Ovary (tissue), 9 donors: ENCODE results near the gene DOCK1. TPM values are rescaled to one million over a fixed set of nuclear protein-coding genes. Genes with fewer than 3 reads are reported as not detected.

ENCODE experiments used
- DNase-seq, 5 donors: peaks; one replicate each; pipeline ENCODE4 v3.0.0-alpha.2; 2019 to 2020
- H3K27ac ChIP-seq, 2 donors: fragments of 200-600 bp; one replicate each; pipeline versions ENCODE4 v1.5.1 to v1.8.0; 2019 to 2022
- H3K27me3 ChIP-seq: fragments of 200-600 bp; one replicate; pipeline ENCODE4 v1.8.0; 2022
- H3K36me3 ChIP-seq: fragments of 200-600 bp; sonication (generic); one replicate; pipeline ENCODE4 v1.5.1; 2019
- H3K4me1 ChIP-seq: one replicate; pipeline ENCODE4 v1.8.1; 2013; ENCODE audit warnings: mild to moderate bottlenecking, moderate library complexity; ENCODE audit not compliant: insufficient read depth
- H3K4me3 ChIP-seq: fragments of 200-600 bp; sonication (generic); one replicate; pipeline ENCODE4 v1.5.1; 2017
- H3K9me3 ChIP-seq, 2 donors: fragments of 200-600 bp in 1 of 2; sonication (generic) in 1 of 2; one replicate each; pipeline versions ENCODE4 v1.5.1 to v1.8.1; 2013 to 2019; ENCODE audit warnings: mild to moderate bottlenecking in 1 of 2, moderate library complexity in 1 of 2
- EP300 ChIP-seq: sonication (generic); formaldehyde crosslinking; IDR thresholded peaks from one replicate; pipeline ENCODE4 v1.6.1; 2017; ENCODE audit warnings: antibody characterized with exemption
- POLR2A ChIP-seq: fragments of 450-650 bp; IDR thresholded peaks from one replicate; pipeline ENCODE4 v1.6.1; 2017; ENCODE audit warnings: antibody characterized with exemption, mild to moderate bottlenecking, moderate library complexity
- WGBS, 3 donors: extraction: QIAGEN DNeasy Blood & Tissue Kit in 1 of 3; methylation state at CpG; one replicate each; pipeline versions ENCODE4 v1.1.5 to v1.1.7; 2013 to 2017; 5-methylcytosine and 5-hydroxymethylcytosine counted together
- intact Hi-C, 4 donors: fragments of 100-400 bp; cut with DNase I; formaldehyde crosslinking; loops; one replicate each; pipeline versions ENCODE4 v1.11.0 to v1.15.1; 2022 to 2023
- polyA plus RNA-seq, 2 donors: library from polyadenylated mRNA; stranded (reverse); fragments of 200-250 nt in 1 of 2; fragments of 350-450 nt in 1 of 2; fragmentation: Illumina TruSeq in 1 of 2; extraction: RNeasy Lipid Tissue Mini Kit (QIAGEN cat#74804) in 1 of 2; gene quantifications; one replicate each; pipeline ENCODE4 v1.2.3, GENCODE V29; 2013 to 2014
- total RNA-seq, 7 donors: library from RNA; depleted of rRNA in 2 of 7; stranded (reverse); fragments of >200 nt in 2 of 7; fragmentation: NEBNext Ultra II Directional in 3 of 7; extraction: Animal tissue kit (Norgen Biotek cat#: 25700) in 3 of 7; gene quantifications; one replicate each; pipeline versions ENCODE4 v1.1.0 to v1.2.4, GENCODE V29; 2016 to 2023
- TF ChIP-seq, protein P1 (sequence below), 3 donors: fragments of 450-650 bp in 2 of 3; fragments of 200-600 bp in 1 of 3; IDR thresholded peaks; one replicate each; pipeline versions ENCODE4 v1.5.1 to v1.8.0; 2016 to 2022; ENCODE audit warnings: antibody characterized with exemption in 3 of 3, mild to moderate bottlenecking in 1 of 3
- donor health status: DM: no; HTN: no; CAD: no; lungs with moderate emphysema.
- donor health status: DM: no; HTN: no; CAD: no.
- donor health status: Bipolar disorder and iron deficiency.
- donor health status: DM: yes; HTN: yes; CAD: no.
- donor health status: DM: no; HTN: no; CAD: no.
- donor health status: DM: yes; HTN: yes; CAD: no.

Gene DOCK1
- total and polyA plus RNA-seq, 9 donors, result 24.7 to 68.3 (median 51.1) TPM

DNA sequence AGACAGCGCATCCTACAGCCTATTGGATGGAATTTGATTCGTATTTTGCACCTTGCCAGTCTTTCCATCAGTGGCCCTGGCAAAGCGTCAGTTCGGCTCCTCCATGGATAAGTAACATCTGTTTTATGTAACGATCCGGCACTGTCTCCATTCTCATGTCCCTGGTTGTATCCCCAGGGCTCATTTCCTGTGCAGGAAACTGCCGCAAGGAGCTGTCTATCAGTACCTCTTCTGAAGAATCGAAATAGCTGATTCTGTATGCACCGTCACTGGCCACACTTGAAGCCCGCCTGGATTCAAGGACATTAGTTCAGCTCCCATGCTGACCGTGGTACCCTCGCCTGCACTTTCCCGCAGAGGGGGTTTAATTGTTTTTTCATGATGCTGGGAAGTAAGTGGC is 590.8 kb downstream of the DOCK1 start:
- no peak for DNase-seq
- WGBS, 3 donors, result 57 to 80% (median 73%) methylated on average over 13 of the region's 13 CpGs
- intact Hi-C loops, result no loop called here
- Histone ChIP-seq H3K27me3 (no peaks in the 10 kb centered on the region), H3K4me3 (no peak overlapping the region), H3K4me1 (no peaks in the 10 kb centered on the region), H3K9me3 (no peaks in the 10 kb centered on the region), H3K36me3 (no peaks in the 10 kb centered on the region), H3K27ac (no peak overlapping the region)
- no peak for TF ChIP-seq EP300
- no peak for TF ChIP-seq POLR2A
- TF ChIP-seq, protein P1, sequence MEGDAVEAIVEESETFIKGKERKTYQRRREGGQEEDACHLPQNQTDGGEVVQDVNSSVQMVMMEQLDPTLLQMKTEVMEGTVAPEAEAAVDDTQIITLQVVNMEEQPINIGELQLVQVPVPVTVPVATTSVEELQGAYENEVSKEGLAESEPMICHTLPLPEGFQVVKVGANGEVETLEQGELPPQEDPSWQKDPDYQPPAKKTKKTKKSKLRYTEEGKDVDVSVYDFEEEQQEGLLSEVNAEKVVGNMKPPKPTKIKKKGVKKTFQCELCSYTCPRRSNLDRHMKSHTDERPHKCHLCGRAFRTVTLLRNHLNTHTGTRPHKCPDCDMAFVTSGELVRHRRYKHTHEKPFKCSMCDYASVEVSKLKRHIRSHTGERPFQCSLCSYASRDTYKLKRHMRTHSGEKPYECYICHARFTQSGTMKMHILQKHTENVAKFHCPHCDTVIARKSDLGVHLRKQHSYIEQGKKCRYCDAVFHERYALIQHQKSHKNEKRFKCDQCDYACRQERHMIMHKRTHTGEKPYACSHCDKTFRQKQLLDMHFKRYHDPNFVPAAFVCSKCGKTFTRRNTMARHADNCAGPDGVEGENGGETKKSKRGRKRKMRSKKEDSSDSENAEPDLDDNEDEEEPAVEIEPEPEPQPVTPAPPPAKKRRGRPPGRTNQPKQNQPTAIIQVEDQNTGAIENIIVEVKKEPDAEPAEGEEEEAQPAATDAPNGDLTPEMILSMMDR (IDR thresholded peaks at IDR 0.05), result no peak

DNA sequence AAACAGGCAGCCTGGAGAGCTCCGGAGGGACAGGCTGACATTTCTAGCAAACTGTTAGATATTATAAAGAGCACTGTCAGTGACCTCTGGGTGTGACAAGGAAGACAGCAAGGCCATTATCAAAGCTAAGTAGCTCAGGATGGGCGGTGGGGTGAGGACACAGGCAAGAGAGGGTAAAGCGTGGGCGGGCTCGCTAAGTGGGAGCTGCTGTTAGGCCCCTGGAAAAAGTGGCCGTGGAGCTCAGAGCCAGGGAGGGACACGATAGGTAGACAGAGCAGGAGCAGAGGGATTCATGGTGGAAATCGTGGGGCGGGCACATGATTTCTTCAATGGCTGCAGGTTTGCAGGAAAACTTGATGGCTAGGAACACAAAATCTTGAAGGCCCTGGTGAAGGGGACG is 592.5 kb downstream of the DOCK1 start:
- 88 to 92% (median 91%) methylated on average over 10 of the region's 10 CpGs for WGBS, 3 donors

DNA sequence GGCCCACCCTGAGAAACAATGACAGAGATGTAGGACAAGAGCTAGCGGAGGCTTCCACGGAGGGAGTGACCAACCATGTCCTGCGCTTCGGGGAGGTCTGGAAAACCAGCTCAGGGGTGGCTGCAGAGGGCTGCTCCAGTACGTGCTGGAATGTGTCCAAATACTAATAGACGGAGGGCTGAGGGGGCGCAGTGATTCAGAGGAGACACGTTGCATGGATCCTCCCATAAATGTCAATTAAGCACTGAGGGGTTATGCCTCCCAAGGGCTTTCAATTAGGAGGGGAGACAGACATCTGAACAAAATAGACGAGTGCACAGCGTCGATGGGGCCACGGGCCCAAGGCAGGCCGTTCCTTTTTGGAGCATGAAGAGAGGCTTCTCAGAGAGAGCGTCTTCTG is 592.9 kb downstream of the DOCK1 start:
- Histone ChIP-seq H3K9me3 (no peaks in the 10 kb centered on the region), H3K36me3 (no peaks in the 10 kb centered on the region), H3K27ac (no peak overlapping the region), H3K27me3 (no peaks in the 10 kb centered on the region), H3K4me3 (no peak overlapping the region), H3K4me1 (no peaks in the 10 kb centered on the region)
- TF ChIP-seq EP300, result no peak
- TF ChIP-seq, protein P1 (IDR thresholded peaks at IDR 0.05), result no peak
- no peak for TF ChIP-seq POLR2A
- WGBS, 3 donors, result 44 to 50% (median 50%) methylated on average over 14 of the region's 14 CpGs
- intact Hi-C loops, result no loop called here
- DNase-seq, result no peak

More for the DNA sequence above, 592.5 kb downstream of the DOCK1 start:
- TF ChIP-seq, protein P1 (IDR thresholded peaks at IDR 0.05), result no peak
- TF ChIP-seq EP300 (no peak), POLR2A (no peak)
- Histone ChIP-seq H3K4me1 (no peaks in the 10 kb centered on the region), H3K9me3 (no peaks in the 10 kb centered on the region), H3K36me3 (no peaks in the 10 kb centered on the region), H3K4me3 (no peak overlapping the region), H3K27me3 (no peaks in the 10 kb centered on the region), H3K27ac (no peak overlapping the region)
- DNase-seq, result no peak
- intact Hi-C loops, result no loop called here

DNA sequence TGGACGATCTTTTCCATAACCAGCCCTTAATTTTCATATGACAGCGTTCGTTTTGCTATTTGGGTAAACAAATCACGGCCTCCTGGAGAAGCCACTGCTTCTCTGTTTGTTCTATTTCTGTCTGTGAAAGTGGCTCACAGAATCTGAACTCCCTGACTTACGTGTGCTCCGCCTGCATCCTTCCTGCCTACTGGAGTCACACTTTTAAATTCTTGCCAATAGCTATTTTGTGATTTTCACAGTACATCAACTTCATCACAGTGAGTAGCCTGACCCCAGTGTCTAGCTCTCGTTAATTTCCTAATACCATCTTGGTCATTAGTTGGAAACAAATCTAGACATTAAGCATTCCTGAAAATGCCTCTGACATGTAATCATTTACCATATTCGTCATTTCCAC is 594.9 kb downstream of the DOCK1 start:
- H3K9me3 ChIP-seq, result no peaks in the 10 kb centered on the region
- no peak overlapping the region for H3K27ac ChIP-seq
- H3K4me3 ChIP-seq, result no peak overlapping the region
- WGBS, 3 donors, result 78 to 82% (median 82%) methylated on average over 8 of the region's 8 CpGs
- H3K36me3 ChIP-seq, result no peaks in the 10 kb centered on the region
- no peak for DNase-seq
- H3K27me3 ChIP-seq, result no peaks in the 10 kb centered on the region
- TF ChIP-seq EP300, result no peak
- TF ChIP-seq, protein P1 (IDR thresholded peaks at IDR 0.05), result no peak
- no peak for TF ChIP-seq POLR2A
- no peaks in the 10 kb centered on the region for H3K4me1 ChIP-seq
- intact Hi-C loops, result no loop called here

Other genes starting within 250 kb of the DOCK1 start
- not detected for gene C10orf90, start 234.7 kb upstream of the DOCK1 start, total RNA-seq
- not detected for gene C10orf90, start 234.7 kb upstream of the DOCK1 start, polyA plus RNA-seq